WTC11 (cell line): ENCODE results near the gene HLA-DQA2.

Experiments used
- CBFB ChIP-seq: sonication (generic); formaldehyde crosslinking; IDR thresholded peaks from 2 replicates; pipeline ENCODE4 v1.8.1; 2022; ENCODE audit warnings: mild to moderate bottlenecking, low read depth, missing genetic modification reagents
- ESRRA ChIP-seq: sonication (generic); formaldehyde crosslinking; IDR thresholded peaks from 2 replicates; pipeline ENCODE4 v1.8.1; 2022; ENCODE audit warnings: mild to moderate bottlenecking, missing genetic modification reagents, borderline replicate concordance
- TCF7 ChIP-seq: sonication (generic); formaldehyde crosslinking; IDR thresholded peaks from 2 replicates; pipeline ENCODE4 v1.8.0; 2022; ENCODE audit warnings: mild to moderate bottlenecking, low read depth, missing genetic modification reagents, moderate library complexity
- ZNF121 ChIP-seq: sonication (generic); formaldehyde crosslinking; IDR thresholded peaks from 2 replicates; pipeline ENCODE4 v1.8.0; 2023; ENCODE audit warnings: missing genetic modification reagents
- ZNF423 ChIP-seq: fragments of 250-450 bp; sonication (Bioruptor Pico); IDR thresholded peaks from 2 replicates; pipeline ENCODE4 v2.1.2; 2022; ENCODE audit warnings: mild to moderate bottlenecking, moderate library complexity
- TF ChIP-seq, protein P1 (sequence below): fragments of 200-600 bp; IDR thresholded peaks from 2 replicates; pipeline ENCODE4 v1.8.0; 2022; ENCODE audit warnings: antibody characterized with exemption
- TF ChIP-seq, protein P2 (sequence below): sonication (generic); formaldehyde crosslinking; IDR thresholded peaks from 2 replicates; pipeline ENCODE4 v1.8.0; 2022; ENCODE audit warnings: mild to moderate bottlenecking, missing genetic modification reagents
- TF ChIP-seq, protein P3 (sequence below): sonication (generic); formaldehyde crosslinking; conservative IDR thresholded peaks from 2 replicates; pipeline ENCODE4 v1.8.1; 2022; ENCODE audit warnings: mild to moderate bottlenecking, missing genetic modification reagents
- TF ChIP-seq, protein P4 (sequence below): sonication (generic); formaldehyde crosslinking; IDR thresholded peaks from 2 replicates; pipeline ENCODE4 v1.8.1; 2022; ENCODE audit warnings: mild to moderate bottlenecking, moderate library complexity, missing genetic modification reagents
- TF ChIP-seq, protein P5 (sequence below): sonication (generic); formaldehyde crosslinking; IDR thresholded peaks from 2 replicates; pipeline ENCODE4 v1.8.0; 2023; ENCODE audit warnings: missing genetic modification reagents
- TF ChIP-seq, protein P6 (sequence below): sonication (generic); formaldehyde crosslinking; IDR thresholded peaks from 2 replicates; pipeline ENCODE4 v1.8.1; 2022; ENCODE audit warnings: low read depth, missing genetic modification reagents, borderline replicate concordance
- TF ChIP-seq, protein P7 (sequence below): sonication (generic); formaldehyde crosslinking; IDR thresholded peaks from 2 replicates; pipeline ENCODE4 v1.8.1; 2022; ENCODE audit warnings: low read depth, mild to moderate bottlenecking, moderate library complexity, missing genetic modification reagents, borderline replicate concordance
- TF ChIP-seq, protein P8 (sequence below): sonication (generic); formaldehyde crosslinking; IDR thresholded peaks from 2 replicates; pipeline ENCODE4 v1.8.0; 2022; ENCODE audit warnings: mild to moderate bottlenecking, missing genetic modification reagents

DNA sequence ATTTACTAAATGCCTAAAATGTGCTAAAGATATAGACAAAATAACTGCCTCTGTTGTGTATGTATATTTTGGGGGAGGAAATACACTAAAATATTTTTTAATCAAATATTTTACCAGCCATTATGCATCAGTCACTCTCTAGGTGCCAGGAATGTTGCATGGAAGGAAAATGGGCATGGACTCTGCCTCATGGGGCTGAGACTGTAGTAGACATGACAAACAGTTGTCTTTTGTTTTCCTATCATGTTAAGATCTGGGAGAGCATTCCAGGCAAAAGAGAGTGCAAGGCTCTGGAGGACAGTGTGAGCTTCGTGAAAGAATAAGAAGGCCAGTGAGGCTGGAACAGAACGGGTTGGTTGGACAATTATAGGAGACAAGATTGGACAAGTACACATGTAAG is 49.1 kb downstream of the HLA-DQA2 start:
- TF ChIP-seq, protein P1, sequence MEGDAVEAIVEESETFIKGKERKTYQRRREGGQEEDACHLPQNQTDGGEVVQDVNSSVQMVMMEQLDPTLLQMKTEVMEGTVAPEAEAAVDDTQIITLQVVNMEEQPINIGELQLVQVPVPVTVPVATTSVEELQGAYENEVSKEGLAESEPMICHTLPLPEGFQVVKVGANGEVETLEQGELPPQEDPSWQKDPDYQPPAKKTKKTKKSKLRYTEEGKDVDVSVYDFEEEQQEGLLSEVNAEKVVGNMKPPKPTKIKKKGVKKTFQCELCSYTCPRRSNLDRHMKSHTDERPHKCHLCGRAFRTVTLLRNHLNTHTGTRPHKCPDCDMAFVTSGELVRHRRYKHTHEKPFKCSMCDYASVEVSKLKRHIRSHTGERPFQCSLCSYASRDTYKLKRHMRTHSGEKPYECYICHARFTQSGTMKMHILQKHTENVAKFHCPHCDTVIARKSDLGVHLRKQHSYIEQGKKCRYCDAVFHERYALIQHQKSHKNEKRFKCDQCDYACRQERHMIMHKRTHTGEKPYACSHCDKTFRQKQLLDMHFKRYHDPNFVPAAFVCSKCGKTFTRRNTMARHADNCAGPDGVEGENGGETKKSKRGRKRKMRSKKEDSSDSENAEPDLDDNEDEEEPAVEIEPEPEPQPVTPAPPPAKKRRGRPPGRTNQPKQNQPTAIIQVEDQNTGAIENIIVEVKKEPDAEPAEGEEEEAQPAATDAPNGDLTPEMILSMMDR, result no peak
- no peak for TF ChIP-seq CBFB
- TF ChIP-seq, protein P2, sequence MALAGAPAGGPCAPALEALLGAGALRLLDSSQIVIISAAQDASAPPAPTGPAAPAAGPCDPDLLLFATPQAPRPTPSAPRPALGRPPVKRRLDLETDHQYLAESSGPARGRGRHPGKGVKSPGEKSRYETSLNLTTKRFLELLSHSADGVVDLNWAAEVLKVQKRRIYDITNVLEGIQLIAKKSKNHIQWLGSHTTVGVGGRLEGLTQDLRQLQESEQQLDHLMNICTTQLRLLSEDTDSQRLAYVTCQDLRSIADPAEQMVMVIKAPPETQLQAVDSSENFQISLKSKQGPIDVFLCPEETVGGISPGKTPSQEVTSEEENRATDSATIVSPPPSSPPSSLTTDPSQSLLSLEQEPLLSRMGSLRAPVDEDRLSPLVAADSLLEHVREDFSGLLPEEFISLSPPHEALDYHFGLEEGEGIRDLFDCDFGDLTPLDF (CRISPR knock-in tag), result no peak
- no peak for TF ChIP-seq ZNF121 (CRISPR knock-in tag)
- TF ChIP-seq, protein P3, sequence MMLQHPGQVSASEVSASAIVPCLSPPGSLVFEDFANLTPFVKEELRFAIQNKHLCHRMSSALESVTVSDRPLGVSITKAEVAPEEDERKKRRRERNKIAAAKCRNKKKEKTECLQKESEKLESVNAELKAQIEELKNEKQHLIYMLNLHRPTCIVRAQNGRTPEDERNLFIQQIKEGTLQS, result no peak
- TF ChIP-seq, protein P4, sequence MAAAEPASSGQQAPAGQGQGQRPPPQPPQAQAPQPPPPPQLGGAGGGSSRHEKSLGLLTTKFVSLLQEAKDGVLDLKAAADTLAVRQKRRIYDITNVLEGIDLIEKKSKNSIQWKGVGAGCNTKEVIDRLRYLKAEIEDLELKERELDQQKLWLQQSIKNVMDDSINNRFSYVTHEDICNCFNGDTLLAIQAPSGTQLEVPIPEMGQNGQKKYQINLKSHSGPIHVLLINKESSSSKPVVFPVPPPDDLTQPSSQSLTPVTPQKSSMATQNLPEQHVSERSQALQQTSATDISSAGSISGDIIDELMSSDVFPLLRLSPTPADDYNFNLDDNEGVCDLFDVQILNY, result no peak
- TF ChIP-seq, protein P5, sequence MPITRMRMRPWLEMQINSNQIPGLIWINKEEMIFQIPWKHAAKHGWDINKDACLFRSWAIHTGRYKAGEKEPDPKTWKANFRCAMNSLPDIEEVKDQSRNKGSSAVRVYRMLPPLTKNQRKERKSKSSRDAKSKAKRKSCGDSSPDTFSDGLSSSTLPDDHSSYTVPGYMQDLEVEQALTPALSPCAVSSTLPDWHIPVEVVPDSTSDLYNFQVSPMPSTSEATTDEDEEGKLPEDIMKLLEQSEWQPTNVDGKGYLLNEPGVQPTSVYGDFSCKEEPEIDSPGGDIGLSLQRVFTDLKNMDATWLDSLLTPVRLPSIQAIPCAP (CRISPR knock-in tag), result no peak
- TF ChIP-seq ESRRA (CRISPR knock-in tag), result no peak
- TF ChIP-seq, protein P6, sequence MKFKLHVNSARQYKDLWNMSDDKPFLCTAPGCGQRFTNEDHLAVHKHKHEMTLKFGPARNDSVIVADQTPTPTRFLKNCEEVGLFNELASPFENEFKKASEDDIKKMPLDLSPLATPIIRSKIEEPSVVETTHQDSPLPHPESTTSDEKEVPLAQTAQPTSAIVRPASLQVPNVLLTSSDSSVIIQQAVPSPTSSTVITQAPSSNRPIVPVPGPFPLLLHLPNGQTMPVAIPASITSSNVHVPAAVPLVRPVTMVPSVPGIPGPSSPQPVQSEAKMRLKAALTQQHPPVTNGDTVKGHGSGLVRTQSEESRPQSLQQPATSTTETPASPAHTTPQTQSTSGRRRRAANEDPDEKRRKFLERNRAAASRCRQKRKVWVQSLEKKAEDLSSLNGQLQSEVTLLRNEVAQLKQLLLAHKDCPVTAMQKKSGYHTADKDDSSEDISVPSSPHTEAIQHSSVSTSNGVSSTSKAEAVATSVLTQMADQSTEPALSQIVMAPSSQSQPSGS (CRISPR knock-in tag), result no peak
- TF ChIP-seq, protein P7, sequence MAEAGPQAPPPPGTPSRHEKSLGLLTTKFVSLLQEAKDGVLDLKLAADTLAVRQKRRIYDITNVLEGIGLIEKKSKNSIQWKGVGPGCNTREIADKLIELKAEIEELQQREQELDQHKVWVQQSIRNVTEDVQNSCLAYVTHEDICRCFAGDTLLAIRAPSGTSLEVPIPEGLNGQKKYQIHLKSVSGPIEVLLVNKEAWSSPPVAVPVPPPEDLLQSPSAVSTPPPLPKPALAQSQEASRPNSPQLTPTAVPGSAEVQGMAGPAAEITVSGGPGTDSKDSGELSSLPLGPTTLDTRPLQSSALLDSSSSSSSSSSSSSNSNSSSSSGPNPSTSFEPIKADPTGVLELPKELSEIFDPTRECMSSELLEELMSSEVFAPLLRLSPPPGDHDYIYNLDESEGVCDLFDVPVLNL (CRISPR knock-in tag), result no peak
- no peak for TF ChIP-seq TCF7
- no peak for TF ChIP-seq ZNF423 (CRISPR knock-in tag)
- TF ChIP-seq, protein P8, sequence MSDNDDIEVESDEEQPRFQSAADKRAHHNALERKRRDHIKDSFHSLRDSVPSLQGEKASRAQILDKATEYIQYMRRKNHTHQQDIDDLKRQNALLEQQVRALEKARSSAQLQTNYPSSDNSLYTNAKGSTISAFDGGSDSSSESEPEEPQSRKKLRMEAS (CRISPR knock-in tag), result no peak
